SJSA1 (cell line): ENCODE results near the gene CROCC2. TPM values are rescaled to one million over a fixed set of nuclear protein-coding genes. Genes with fewer than 3 reads are reported as not detected.

Experiments used
- DNase-seq, 2 experiments: peaks; one replicate each; pipeline ENCODE4 v3.0.0-alpha.2; 2015 to 2020; ENCODE audit warnings: low spot score in 2 of 2, low read depth in 1 of 2
- H3K27ac ChIP-seq: fragments of 250-450 bp; sonication (Bioruptor Pico); 2 replicates; pipeline ENCODE4 v1.5.1; 2020; ENCODE audit warnings: mild to moderate bottlenecking, moderate library complexity
- H3K27me3 ChIP-seq: fragments of 250-450 bp; sonication (Bioruptor Pico); replicated peaks from 2 replicates; pipeline ENCODE4 v1.5.1; 2020; ENCODE audit warnings: mild to moderate bottlenecking, moderate library complexity
- H3K36me3 ChIP-seq: fragments of 250-450 bp; sonication (Bioruptor Pico); 2 replicates; pipeline ENCODE4 v1.5.1; 2020; ENCODE audit warnings: mild to moderate bottlenecking
- H3K4me1 ChIP-seq: fragments of 250-450 bp; sonication (Bioruptor Pico); replicated peaks from 2 replicates; pipeline ENCODE4 v1.6.1; 2021; ENCODE audit warnings: mild to moderate bottlenecking
- H3K4me3 ChIP-seq: fragments of 250-450 bp; sonication (Bioruptor Pico); 2 replicates; pipeline ENCODE4 v1.5.1; 2020; ENCODE audit warnings: mild to moderate bottlenecking
- H3K9me3 ChIP-seq: fragments of 250-450 bp; sonication (Bioruptor Pico); replicated peaks from 2 replicates; pipeline ENCODE4 v1.5.1; 2020; ENCODE audit warnings: mild to moderate bottlenecking
- total RNA-seq: library from RNA; depleted of rRNA; stranded (reverse); fragments of >200 nt; shearing (Covaris generic); gene quantifications from 2 replicates; pipeline ENCODE4 v1.2.3, GENCODE V29; 2014

The CROCC2 gene
- total RNA-seq, 1 experiment from 2014 or later, result not detected

- H3K27ac ChIP-seq, result no peak overlapping the region
- H3K36me3 ChIP-seq, result no peaks in the 10 kb centered on the region
- no peak overlapping the region for H3K4me3 ChIP-seq
These were observed 3.5 kb upstream of the CROCC2 start for GRCh38 chr2:240902615-240903041.

GRCh38 chr2:240903191-240904060 lies 2.7 kb upstream of the CROCC2 start:
- DNase-seq, result no peak
- no peak overlapping the region for H3K4me3 ChIP-seq
- H3K27me3 ChIP-seq, result no peaks in the 10 kb centered on the region
- 0 out of 2 replicates have a peak, but pooled peaks cover 5% of the 10 kb centered on the region for H3K4me1 ChIP-seq
- no peak overlapping the region for H3K27ac ChIP-seq
- H3K9me3 ChIP-seq, result no peaks in the 10 kb centered on the region
- no peaks in the 10 kb centered on the region for H3K36me3 ChIP-seq

More at GRCh38 chr2:240902615-240903041, 3.5 kb upstream of the CROCC2 start:
- no peaks in the 10 kb centered on the region for H3K9me3 ChIP-seq
- no peak for DNase-seq
- no peaks in the 10 kb centered on the region for H3K27me3 ChIP-seq
- 0 out of 2 replicates have a peak, but pooled peaks cover 5% of the 10 kb centered on the region for H3K4me1 ChIP-seq

- Histone ChIP-seq H3K27ac (no peak overlapping the region), H3K36me3 (no peaks in the 10 kb centered on the region), H3K9me3 (no peaks in the 10 kb centered on the region), H3K4me3 (no peak overlapping the region), H3K4me1 (no peaks in the 10 kb centered on the region), H3K27me3 (no peaks in the 10 kb centered on the region)
- DNase-seq, result no peak
These were observed 1.6 kb upstream of the CROCC2 start for GRCh38 chr2:240904216-240905175.

GRCh38 chr2:240905176-240905781 lies 857 bp upstream of the CROCC2 start:
- Histone ChIP-seq H3K27me3 (no peaks in the 10 kb centered on the region), H3K36me3 (no peaks in the 10 kb centered on the region), H3K27ac (no peak overlapping the region), H3K4me3 (no peak overlapping the region), H3K9me3 (no peaks in the 10 kb centered on the region), H3K4me1 (peaks cover 6% of the 10 kb centered on the region)
- no peak for DNase-seq

GRCh38 chr2:240906911-240907590 lies 915 bp downstream of the CROCC2 start:
- Histone ChIP-seq H3K4me3 (no peak overlapping the region), H3K4me1 (peaks cover 24% of the 10 kb centered on the region), H3K36me3 (no peaks in the 10 kb centered on the region), H3K27me3 (no peaks in the 10 kb centered on the region), H3K9me3 (no peaks in the 10 kb centered on the region), H3K27ac (no peak overlapping the region)
- DNase-seq, result no peak

DNA sequence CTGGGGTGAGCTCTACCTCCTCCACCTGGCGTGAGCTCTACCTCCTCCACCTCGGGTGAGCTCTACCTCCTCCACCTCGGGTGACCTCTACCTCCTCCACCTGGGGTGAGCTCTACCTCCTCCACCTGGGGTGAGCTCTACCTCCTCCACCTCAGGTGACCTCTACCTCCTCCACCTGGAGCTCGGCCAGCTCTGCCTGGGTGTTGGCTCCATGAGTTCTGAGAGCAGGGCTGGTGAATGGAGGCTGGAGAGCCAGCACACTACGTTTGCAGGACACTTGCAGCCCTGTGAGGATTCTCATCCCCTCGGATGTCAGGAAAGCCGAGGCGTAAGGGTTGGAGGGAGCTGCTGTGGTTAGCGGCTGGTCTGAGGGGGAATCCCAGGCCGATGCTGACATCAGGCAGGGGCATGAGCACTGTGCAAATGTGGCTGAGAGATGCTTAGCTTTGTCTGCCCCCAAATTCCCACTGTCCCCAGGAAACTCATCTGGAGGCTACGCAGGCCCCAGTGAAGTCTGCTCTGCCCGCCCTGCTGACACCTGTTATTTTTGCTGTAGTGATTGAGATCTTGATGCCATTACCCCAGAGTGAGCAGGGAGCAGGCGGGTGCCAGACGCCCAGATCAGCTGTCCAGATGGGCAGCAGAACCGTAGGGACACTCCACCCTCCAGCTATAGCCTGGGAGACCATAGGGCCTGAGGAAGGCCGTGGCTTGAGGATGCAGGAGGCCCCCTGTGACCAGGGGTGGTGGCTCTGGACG lies 3.3 kb downstream of the CROCC2 start:
- H3K4me3 ChIP-seq, result no peak overlapping the region
- DNase-seq, result no peak
- H3K9me3 ChIP-seq, result no peaks in the 10 kb centered on the region
- peaks cover 47% of the 10 kb centered on the region for H3K4me1 ChIP-seq
- no peaks in the 10 kb centered on the region for H3K27me3 ChIP-seq
- no peaks in the 10 kb centered on the region for H3K36me3 ChIP-seq
- no peak overlapping the region for H3K27ac ChIP-seq

DNA sequence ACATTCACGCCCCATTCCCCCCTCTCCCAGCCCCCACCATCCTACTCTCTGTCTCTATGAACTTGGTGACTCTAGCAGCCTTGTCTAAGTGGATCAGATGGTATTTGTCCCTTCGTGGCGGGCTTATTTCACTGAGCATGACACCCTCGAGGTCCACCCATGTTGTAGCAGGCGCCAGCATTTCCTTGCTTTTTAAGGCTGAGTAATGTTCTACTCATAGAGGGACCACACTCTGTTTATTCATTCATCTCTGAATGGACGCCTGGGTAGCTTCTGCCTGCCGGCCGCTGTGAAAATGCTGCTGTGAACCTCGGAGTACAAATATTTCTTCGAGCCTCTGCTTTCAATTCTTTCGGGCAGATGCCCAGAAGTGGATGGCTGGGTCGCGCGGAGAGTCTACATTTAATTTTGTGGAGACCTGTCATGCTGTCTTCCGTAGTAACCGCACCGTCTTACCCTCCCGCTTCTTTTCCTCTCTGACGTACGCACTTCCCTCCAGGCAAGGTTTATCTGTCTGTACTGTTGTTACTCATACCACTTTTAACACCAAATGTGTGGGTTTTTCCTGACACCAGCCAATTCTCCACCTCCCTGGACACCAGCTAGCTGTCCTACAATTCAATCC lies 5.6 kb downstream of the CROCC2 start:
- DNase-seq, result peak; percentile 85 to 92
- Histone ChIP-seq H3K27ac (peak overlapping the region; percentile 92), H3K4me1 (peaks cover 67% of the 10 kb centered on the region), H3K36me3 (no peaks in the 10 kb centered on the region), H3K9me3 (no peaks in the 10 kb centered on the region), H3K27me3 (no peaks in the 10 kb centered on the region), H3K4me3 (no peak overlapping the region)

DNA sequence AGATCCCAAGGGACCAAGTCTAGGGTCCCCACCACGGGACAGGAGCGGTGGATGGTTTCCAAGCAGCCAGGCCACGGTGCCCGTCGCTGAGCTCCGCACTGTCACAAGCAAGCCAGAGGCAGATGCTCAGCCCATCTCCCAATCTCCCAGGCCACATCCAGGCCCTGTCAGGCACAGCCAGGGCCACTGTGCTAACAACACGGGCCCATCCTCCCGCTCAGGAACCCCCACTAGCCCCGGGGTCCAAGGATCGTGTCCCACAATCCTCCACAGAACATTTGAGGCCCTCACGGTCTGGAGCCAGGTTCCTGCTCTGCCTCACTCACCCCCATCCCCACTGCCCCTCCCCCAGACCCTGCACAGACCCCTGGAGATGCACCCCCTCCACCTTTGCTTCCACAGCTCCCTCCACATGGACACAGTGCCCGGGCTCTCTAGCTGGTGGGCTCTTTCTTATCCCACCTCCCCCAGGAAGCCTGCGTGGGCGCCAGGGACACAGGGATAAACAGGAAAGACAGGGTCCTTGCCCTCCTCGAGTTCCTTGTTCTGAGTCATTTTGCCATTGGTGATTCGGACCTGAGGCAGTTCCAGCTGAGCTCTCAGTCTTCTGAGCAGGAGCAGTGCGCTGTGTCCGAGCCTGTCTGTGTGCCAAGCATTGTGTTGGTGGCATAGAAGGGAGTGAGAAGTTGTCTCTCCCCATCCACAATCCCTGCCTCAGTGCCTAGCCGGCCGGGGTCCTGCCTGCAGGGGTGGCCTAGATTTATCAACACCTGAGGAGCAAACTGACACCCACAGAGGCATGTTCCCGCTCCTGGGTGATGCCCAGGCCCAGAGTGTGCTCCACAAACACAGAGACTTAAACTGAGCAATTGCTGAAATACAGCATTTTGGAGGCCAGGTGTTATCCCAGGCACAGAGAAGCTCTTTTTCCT lies 7.0 kb downstream of the CROCC2 start:
- peak overlapping the region; percentile 92 for H3K27ac ChIP-seq
- no peaks in the 10 kb centered on the region for H3K27me3 ChIP-seq
- peaks cover 81% of the 10 kb centered on the region for H3K4me1 ChIP-seq
- peak in 1 of 2 experiments; percentile 48 for DNase-seq
- no peak overlapping the region for H3K4me3 ChIP-seq
- no peaks in the 10 kb centered on the region for H3K36me3 ChIP-seq
- H3K9me3 ChIP-seq, result no peaks in the 10 kb centered on the region

- peak overlapping the region; percentile 92 for H3K27ac ChIP-seq
- H3K36me3 ChIP-seq, result no peaks in the 10 kb centered on the region
- H3K4me1 ChIP-seq, result peaks cover 84% of the 10 kb centered on the region
- DNase-seq, result peak; percentile 68 to 73
- no peaks in the 10 kb centered on the region for H3K9me3 ChIP-seq
- H3K4me3 ChIP-seq, result no peak overlapping the region
- H3K27me3 ChIP-seq, result no peaks in the 10 kb centered on the region
These were observed 7.9 kb downstream of the CROCC2 start for GRCh38 chr2:240913810-240914644.

GRCh38 chr2:240914645-240915525 lies 8.7 kb downstream of the CROCC2 start:
- Histone ChIP-seq H3K36me3 (no peaks in the 10 kb centered on the region), H3K4me3 (no peak overlapping the region), H3K4me1 (peaks cover 90% of the 10 kb centered on the region), H3K27me3 (no peaks in the 10 kb centered on the region), H3K27ac (peak overlapping the region; percentile 41; the same call in 1 of the 2 replicates), H3K9me3 (no peaks in the 10 kb centered on the region)
- peak in 1 of 2 experiments; percentile 46 for DNase-seq
